ENCODE results near the gene SYTL3. TPM values are rescaled to one million over a fixed set of nuclear protein-coding genes. Genes with fewer than 3 reads are reported as not detected.

Gene SYTL3
- total RNA-seq, 1 experiment from 2014 or later, result 0.09 TPM

GRCh38 chr6:158604048-158604406 is 45.8 kb upstream of the SYTL3 start:
- peak overlapping the region; percentile 73 for H4K5ac ChIP-seq (ENCODE audit: insufficient read length, low read depth, low read length)
- H3K27me3 ChIP-seq (ENCODE audit: insufficient read depth, low read length), result no peaks in the 10 kb centered on the region
- Mint-ChIP-seq H3K36me3 (ENCODE audit: insufficient read depth in 1 of 3, low read depth in 3 of 3) (peaks cover 20 to 59% (median 50%) of the 10 kb centered on the region in 3 experiments), H3K27ac (no peak overlapping the region; a peak in 1 of 7 replicates), H3K27me3 (ENCODE audit: low read depth) (no peaks in the 10 kb centered on the region), H3K9me3 (no peaks in the 10 kb centered on the region), H3K4me1 (no peaks in the 10 kb centered on the region; a peak in 1 of 4 replicates), H3K4me3 (no peak overlapping the region)
- TF ChIP-seq CTCF (conservative IDR thresholded peaks at IDR 0.05), result no peak
- no peak overlapping the region for H3T11ph ChIP-seq (ENCODE audit: low read length)
- H3K4ac ChIP-seq (ENCODE audit: low read depth, low read length), result no peak overlapping the region
- H3K23ac ChIP-seq (ENCODE audit: insufficient read length, low read depth, low read length), result no peak overlapping the region
- no peaks in the 10 kb centered on the region for H3K9me3 ChIP-seq (ENCODE audit: control insufficient read depth, low read depth, low read length)
- no peak overlapping the region for H2BK120ac ChIP-seq (ENCODE audit: low read depth, low read length, poor library complexity, severe bottlenecking)
- no peak for DNase-seq
- no peak overlapping the region for H3K14ac ChIP-seq (ENCODE audit: insufficient read depth, low read length)
- H2BK12ac ChIP-seq (ENCODE audit: insufficient read length, low read depth, low read length), result no peak overlapping the region
- no peak overlapping the region for H2AFZ ChIP-seq (ENCODE audit: low read length)
- no peak overlapping the region for H4K8ac ChIP-seq (replicated peaks; ENCODE audit: insufficient read length, low read depth, low read length)
- H3K79me1 ChIP-seq (ENCODE audit: insufficient read depth, low read depth, low read length, poor library complexity, severe bottlenecking), result no peaks in the 10 kb centered on the region
- H3K18ac ChIP-seq (ENCODE audit: insufficient read length, low read depth, low read length), result no peak overlapping the region
- no peak overlapping the region for H2BK5ac ChIP-seq (ENCODE audit: insufficient read length, low read length)
- H2BK15ac ChIP-seq (ENCODE audit: low read depth, low read length), result no peak overlapping the region
- WGBS (ENCODE audit: extremely low coverage, insufficient read length, low lambda C conversion rate), result no CpG with 5 or more reads among the region's 6 CpGs
- no peak overlapping the region for H4K91ac ChIP-seq (ENCODE audit: insufficient read length, low read depth, low read length)
- H2AK5ac ChIP-seq (ENCODE audit: insufficient read length, low read length), result no peak overlapping the region
- no peaks in the 10 kb centered on the region for H3K23me2 ChIP-seq (ENCODE audit: insufficient read length, low read depth, low read length, poor library complexity, severe bottlenecking)
- H4K20me1 ChIP-seq (ENCODE audit: control insufficient read depth, insufficient read depth, insufficient read length), result no peaks in the 10 kb centered on the region
- no peak overlapping the region for H2BK20ac ChIP-seq (ENCODE audit: low read depth, low read length, poor library complexity, severe bottlenecking)
- no peak overlapping the region for H3K4me2 ChIP-seq (ENCODE audit: insufficient read depth, insufficient read length, low read length)
- no peaks in the 10 kb centered on the region for H3K4me1 ChIP-seq (ENCODE audit: insufficient read depth, low read length)
- H3K9ac ChIP-seq (ENCODE audit: extremely low read depth, insufficient read length, low read length), result no peak overlapping the region
- H3K56ac ChIP-seq (ENCODE audit: insufficient read length, low read depth, low read length), result no peak overlapping the region
- no peak overlapping the region for H3K27ac ChIP-seq (ENCODE audit: insufficient read length, low read depth, low read length)
- H3K79me2 ChIP-seq (ENCODE audit: insufficient read depth, low read length), result 0 out of 2 replicates have a peak, but pooled peaks cover 2% of the 10 kb centered on the region

Measured in H9 (cell line).